B cell (primary cell): ENCODE results near the gene OXTR.

ENCODE experiments used
- CTCF ChIP-seq: fragments of 200-600 bp; IDR thresholded peaks from one replicate; pipeline ENCODE4 v1.8.0; 2022; ENCODE audit warnings: antibody characterized with exemption, mild to moderate bottlenecking
- EZH2 ChIP-seq: IDR thresholded peaks from 2 replicates; pipeline ENCODE4 v1.6.1; 2012; ENCODE audit warnings: borderline replicate concordance, low read depth, mild to moderate bottlenecking, moderate library complexity, low read length; ENCODE audit not compliant: insufficient read depth, poor library complexity, severe bottlenecking

GRCh38 chr3:8775602-8776001 lies 6.2 kb upstream of the OXTR start:
- TF ChIP-seq CTCF, result no peak
- TF ChIP-seq EZH2, result no peak
